ENCODE results near the gene DLST.

DLST gene

DNA sequence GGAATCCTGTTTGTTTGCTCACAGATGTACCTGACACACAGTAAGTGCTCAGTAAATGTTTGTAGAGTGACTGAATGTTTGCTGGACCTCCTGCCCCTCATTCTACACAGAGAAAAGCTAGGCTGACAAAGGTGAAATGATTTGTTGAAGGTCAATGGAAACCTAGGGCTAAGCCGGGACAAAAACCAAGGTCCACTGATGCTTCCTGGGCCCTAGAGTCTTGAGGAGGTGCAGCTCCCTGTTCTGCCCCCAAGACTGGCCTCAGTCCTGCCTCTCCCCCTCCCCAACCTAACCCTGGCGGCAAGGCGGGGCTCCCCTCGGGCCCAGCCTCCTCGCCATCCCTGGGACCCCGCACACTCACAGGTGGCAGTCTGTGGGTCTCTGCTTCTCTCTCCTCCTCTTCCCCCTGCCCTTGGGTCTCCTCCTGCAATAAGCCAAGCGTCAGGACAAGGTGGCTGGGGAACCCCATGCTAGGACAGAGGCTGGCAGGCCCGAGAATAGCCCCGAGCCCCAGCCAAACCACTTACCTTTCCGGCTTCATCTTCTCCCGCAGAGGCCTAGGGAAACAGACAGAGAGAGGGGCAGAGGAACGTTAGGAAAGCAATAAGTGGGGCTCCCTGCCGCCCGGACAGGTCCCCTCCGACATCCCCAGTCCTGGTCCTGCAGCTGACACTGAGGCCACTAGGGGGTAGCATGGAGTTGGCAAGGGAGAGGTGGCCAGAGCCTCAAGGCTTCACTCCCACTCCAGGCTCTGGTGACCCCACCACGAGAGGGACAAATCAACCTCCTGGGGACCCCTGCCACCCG, 64.3 kb downstream of the DLST start:
- Histone ChIP-seq H3K27me3 (replicated peaks; ENCODE audit: control insufficient read depth, insufficient read depth, low read length, poor library complexity, severe bottlenecking) (no peaks in the 10 kb centered on the region), H3K9me3 (ENCODE audit: control insufficient read depth, low read length) (no peaks in the 10 kb centered on the region), H3K27ac (ENCODE audit: insufficient read depth, low read length, poor library complexity, severe bottlenecking) (no peak overlapping the region), H3K4me3 (ENCODE audit: insufficient read depth, low read depth, low read length, poor library complexity, severe bottlenecking) (no peak overlapping the region), H3K36me3 (ENCODE audit: control insufficient read depth, insufficient read depth, low read length) (no peaks in the 10 kb centered on the region), H3K4me1 (ENCODE audit: control insufficient read depth, insufficient read depth, low read length, poor library complexity, severe bottlenecking) (peaks cover 24% of the 10 kb centered on the region)
- peak; percentile 36 to 58 (median 48) for DNase-seq

DNA sequence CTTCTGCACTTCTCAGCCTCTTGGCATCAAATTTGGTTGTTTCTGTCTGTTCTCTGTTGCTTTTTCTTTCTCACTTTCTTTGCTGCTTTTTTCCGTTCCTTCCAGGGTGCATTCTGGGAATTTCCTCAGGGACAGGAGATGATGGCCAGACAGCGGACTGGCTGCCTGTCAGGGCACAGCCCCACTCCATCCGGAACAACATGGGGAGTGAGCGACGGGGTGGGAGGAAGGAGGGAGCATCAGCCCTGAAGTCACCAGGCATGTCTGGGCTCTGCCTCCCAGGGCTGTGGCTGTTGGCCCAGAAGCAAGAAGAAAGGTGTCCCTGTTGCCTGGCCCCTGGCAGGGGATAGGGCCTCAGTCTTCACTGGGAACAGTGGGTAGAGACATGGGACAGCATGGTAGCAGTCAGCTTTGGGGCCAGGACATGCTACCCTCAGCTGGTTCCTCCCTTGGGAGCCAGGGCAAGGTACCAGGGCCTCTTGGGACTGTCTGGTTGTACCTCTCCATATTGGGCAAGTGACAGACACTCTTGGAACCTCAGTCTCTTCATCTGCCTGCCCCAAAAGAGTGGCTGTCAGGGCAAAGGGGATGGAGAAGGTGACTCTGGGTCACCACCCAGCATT, 65.1 kb downstream of the DLST start:
- no peak overlapping the region for H3K4me3 ChIP-seq (ENCODE audit: insufficient read depth, low read depth, low read length, poor library complexity, severe bottlenecking)
- H3K4me1 ChIP-seq (ENCODE audit: control insufficient read depth, insufficient read depth, low read length, poor library complexity, severe bottlenecking): peaks cover 17% of the 10 kb centered on the region
- no peak overlapping the region for H3K27ac ChIP-seq (ENCODE audit: insufficient read depth, low read length, poor library complexity, severe bottlenecking)
- no peaks in the 10 kb centered on the region for H3K9me3 ChIP-seq (ENCODE audit: control insufficient read depth, low read length)
- no peak for DNase-seq
- no peaks in the 10 kb centered on the region for H3K27me3 ChIP-seq (replicated peaks; ENCODE audit: control insufficient read depth, insufficient read depth, low read length, poor library complexity, severe bottlenecking)
- H3K36me3 ChIP-seq (ENCODE audit: control insufficient read depth, insufficient read depth, low read length): no peaks in the 10 kb centered on the region

DNA sequence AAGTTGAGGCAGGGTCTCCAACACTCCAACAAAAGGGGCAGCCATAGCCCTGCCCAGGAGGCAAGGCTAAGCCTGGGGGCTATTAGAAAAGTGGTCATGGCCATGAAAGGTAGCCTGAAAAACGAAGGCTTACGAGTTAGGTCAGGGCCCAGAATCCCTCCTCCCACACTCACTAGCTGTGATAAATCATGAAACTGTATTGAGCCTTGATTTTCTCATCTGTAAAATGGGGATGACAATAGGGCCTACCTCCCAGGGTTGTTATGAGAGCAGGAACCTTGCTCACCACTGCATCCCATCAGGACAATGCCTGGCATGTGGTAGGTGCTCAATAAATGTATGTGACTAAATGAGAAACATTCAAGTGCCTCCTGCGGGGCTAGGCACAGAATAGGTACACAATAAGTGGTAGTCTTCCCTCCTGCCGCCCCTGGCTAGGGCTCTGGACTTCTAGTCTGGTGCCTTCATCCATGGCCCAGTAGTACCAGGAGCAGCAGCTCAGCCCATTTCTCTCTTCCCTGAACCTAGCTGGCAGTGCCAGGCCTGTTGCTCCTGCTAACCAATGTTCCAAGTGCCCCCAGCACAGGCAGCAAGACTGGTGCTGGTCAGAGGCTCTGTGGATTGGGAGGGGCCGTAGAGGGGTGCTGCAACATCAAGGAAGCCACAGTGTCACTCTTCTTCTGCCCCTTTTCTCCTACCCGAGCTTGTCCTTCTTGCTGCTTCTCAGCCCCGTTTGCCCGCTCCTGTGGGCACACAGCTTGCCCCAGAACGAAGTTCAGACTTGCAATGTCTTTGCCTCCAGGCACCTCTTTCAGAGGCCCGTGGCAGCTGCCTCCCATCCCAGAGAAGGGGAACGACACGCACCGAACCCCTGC, 65.9 kb downstream of the DLST start:
- Histone ChIP-seq H3K27ac (ENCODE audit: insufficient read depth, low read length, poor library complexity, severe bottlenecking) (no peak overlapping the region), H3K36me3 (ENCODE audit: control insufficient read depth, insufficient read depth, low read length) (no peaks in the 10 kb centered on the region)
- DNase-seq: no peak

DNA sequence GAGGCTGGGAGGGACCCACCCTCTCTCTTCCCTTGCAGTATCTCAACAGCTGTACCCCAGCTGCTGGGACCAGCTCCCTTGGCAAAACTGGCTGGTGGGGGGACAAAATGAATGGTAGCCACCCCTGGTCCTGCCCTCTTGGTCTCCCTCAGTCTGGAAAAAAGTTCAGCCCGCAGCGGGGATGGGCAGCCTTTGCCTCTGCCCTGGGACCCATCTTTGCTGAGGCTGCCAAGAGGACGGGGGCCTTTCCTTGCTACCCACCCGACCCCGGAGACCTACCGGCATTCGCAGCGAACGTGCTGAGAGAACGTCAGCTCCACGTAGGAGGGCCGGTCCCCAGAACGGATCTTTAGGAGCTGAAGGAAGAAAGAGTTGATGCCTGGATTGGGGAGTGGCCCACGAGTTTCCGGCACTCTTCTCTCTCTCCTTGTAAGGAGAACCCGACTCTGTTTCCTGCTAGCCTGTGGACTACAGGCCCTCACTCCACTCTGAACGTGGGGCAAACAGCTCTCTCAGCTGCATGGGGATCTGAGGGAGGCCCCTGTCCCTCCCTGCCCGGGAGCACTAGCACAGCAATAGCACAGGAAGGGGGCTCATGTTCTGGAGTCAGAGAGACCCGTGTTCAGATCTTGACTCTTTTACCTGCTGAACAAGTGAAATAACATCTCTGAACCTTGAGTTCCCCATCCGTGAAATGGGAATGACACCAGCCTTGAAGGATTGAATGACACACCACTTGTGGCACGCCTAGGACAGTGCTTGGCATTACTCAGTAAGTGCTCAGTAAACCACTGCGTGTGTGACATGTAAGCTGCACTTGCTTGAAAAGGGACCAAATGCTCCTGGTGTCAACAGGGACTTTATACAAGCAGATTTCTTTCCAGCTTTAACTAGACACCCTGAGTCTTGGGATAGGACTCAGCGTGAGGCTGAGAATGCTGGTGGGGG, 66.8 kb downstream of the DLST start:
- no peak overlapping the region for H3K27ac ChIP-seq (ENCODE audit: insufficient read depth, low read length, poor library complexity, severe bottlenecking)

More for the DNA sequence above, 65.9 kb downstream of the DLST start:
- Histone ChIP-seq H3K4me1 (ENCODE audit: control insufficient read depth, insufficient read depth, low read length, poor library complexity, severe bottlenecking) (peaks cover 8% of the 10 kb centered on the region), H3K4me3 (ENCODE audit: insufficient read depth, low read depth, low read length, poor library complexity, severe bottlenecking) (no peak overlapping the region), H3K9me3 (ENCODE audit: control insufficient read depth, low read length) (no peaks in the 10 kb centered on the region), H3K27me3 (replicated peaks; ENCODE audit: control insufficient read depth, insufficient read depth, low read length, poor library complexity, severe bottlenecking) (no peaks in the 10 kb centered on the region)

DNA sequence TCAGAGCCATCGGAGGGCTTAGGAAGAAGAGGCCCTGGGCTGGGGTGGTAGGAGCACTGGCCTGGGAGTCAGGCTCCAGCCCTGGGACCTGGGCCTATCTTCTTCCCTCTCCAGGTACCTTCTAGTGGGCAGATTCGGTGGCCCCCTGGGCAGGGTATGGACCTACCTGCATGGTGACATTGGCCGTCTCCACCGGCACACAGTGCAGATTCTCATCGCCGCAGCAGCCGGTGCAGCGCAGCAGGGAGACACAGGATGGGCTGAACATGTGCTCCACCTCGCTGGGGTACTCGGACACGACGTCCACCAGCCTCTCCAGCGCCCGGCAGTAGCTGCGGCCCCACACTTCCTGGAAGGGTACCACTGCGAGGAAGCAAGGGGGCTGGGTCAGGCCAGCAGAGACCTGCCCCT, 67.5 kb downstream of the DLST start:
- H3K27ac ChIP-seq (ENCODE audit: insufficient read depth, low read length, poor library complexity, severe bottlenecking): no peak overlapping the region
- no peaks in the 10 kb centered on the region for H3K4me1 ChIP-seq (ENCODE audit: control insufficient read depth, insufficient read depth, low read length, poor library complexity, severe bottlenecking)
- no peaks in the 10 kb centered on the region for H3K36me3 ChIP-seq (ENCODE audit: control insufficient read depth, insufficient read depth, low read length)
- H3K9me3 ChIP-seq (ENCODE audit: control insufficient read depth, low read length): no peaks in the 10 kb centered on the region
- H3K4me3 ChIP-seq (ENCODE audit: insufficient read depth, low read depth, low read length, poor library complexity, severe bottlenecking): no peak overlapping the region
- no peaks in the 10 kb centered on the region for H3K27me3 ChIP-seq (replicated peaks; ENCODE audit: control insufficient read depth, insufficient read depth, low read length, poor library complexity, severe bottlenecking)
- DNase-seq: no peak

More for the DNA sequence above, 66.8 kb downstream of the DLST start:
- Histone ChIP-seq H3K9me3 (ENCODE audit: control insufficient read depth, low read length) (no peaks in the 10 kb centered on the region), H3K27me3 (replicated peaks; ENCODE audit: control insufficient read depth, insufficient read depth, low read length, poor library complexity, severe bottlenecking) (no peaks in the 10 kb centered on the region), H3K4me1 (ENCODE audit: control insufficient read depth, insufficient read depth, low read length, poor library complexity, severe bottlenecking) (no peaks in the 10 kb centered on the region), H3K4me3 (ENCODE audit: insufficient read depth, low read depth, low read length, poor library complexity, severe bottlenecking) (no peak overlapping the region), H3K36me3 (ENCODE audit: control insufficient read depth, insufficient read depth, low read length) (no peaks in the 10 kb centered on the region)
- DNase-seq: no peak

DNA sequence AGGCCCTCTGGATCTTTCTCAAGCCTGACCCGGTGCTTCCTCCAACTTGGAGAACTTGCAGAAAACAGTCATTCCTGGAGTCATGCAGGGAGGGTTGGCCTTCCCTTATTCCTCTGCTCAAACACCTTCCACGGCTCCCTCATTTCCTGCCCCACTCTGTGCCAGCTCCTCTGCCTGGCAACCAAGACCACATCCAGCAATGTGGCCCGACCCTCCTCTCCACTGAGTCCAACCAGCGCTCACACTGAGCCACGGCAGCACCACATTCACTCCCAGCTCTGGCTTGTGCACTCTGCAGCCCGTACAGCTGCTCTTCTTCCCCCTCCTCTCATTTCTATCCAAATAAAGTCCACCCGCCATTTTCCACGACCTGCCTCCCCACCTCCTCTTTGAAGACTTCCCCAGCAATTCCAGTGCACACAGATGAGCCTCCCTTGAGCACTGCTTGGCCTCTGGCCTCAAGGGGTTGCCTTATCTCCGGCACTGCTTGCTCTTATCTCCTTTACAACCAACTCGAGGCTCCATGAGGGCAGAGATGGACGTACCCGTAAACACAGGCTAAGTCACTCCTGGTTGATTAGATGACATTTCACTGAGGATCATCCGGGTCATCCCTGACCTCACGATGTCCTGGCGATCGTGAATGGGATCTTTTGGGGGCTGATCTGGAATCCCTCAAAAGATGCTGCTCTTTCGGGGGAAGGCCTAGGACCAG, 68.3 kb downstream of the DLST start:
- DNase-seq: no peak
- H3K4me3 ChIP-seq (ENCODE audit: insufficient read depth, low read depth, low read length, poor library complexity, severe bottlenecking): no peak overlapping the region
- H3K27me3 ChIP-seq (replicated peaks; ENCODE audit: control insufficient read depth, insufficient read depth, low read length, poor library complexity, severe bottlenecking): no peaks in the 10 kb centered on the region
- peaks cover 2% of the 10 kb centered on the region for H3K4me1 ChIP-seq (ENCODE audit: control insufficient read depth, insufficient read depth, low read length, poor library complexity, severe bottlenecking)
- no peaks in the 10 kb centered on the region for H3K36me3 ChIP-seq (ENCODE audit: control insufficient read depth, insufficient read depth, low read length)
- H3K27ac ChIP-seq (ENCODE audit: insufficient read depth, low read length, poor library complexity, severe bottlenecking): no peak overlapping the region
- H3K9me3 ChIP-seq (ENCODE audit: control insufficient read depth, low read length): no peaks in the 10 kb centered on the region

DNA sequence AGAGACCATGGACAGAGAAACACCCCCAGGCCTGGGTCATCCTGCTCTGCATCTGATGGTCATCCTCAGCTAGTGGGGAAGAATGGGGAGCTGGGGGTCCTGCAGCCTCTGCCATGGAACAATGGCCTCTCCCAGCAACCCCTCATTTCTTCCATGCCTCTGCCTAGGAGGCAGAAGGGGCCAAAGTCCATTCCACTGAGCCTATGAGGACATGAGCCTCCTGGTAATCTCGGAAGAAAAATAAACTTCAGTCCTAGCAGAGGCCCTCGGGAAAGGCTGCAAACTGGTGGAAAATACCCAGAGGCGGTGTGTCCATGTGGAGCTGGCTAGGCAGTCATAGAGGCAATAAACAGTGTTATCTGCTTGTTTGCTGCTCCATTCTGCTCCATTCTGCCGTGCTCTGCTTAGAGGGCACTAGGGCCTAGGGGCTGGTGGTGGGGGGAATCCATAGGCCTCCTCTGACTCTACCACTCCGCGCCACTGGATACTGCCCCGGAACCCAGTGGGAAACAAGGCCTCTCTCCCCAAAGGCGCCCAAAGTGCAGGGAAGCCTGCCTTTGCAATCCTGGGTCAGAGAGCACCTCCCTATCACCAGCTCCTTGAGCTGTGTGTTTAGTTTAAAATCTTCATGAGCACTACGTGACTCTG, 69.2 kb downstream of the DLST start:
- Histone ChIP-seq H3K4me3 (ENCODE audit: insufficient read depth, low read depth, low read length, poor library complexity, severe bottlenecking) (no peak overlapping the region), H3K27me3 (replicated peaks; ENCODE audit: control insufficient read depth, insufficient read depth, low read length, poor library complexity, severe bottlenecking) (no peaks in the 10 kb centered on the region), H3K27ac (ENCODE audit: insufficient read depth, low read length, poor library complexity, severe bottlenecking) (no peak overlapping the region), H3K36me3 (ENCODE audit: control insufficient read depth, insufficient read depth, low read length) (no peaks in the 10 kb centered on the region), H3K9me3 (ENCODE audit: control insufficient read depth, low read length) (no peaks in the 10 kb centered on the region), H3K4me1 (ENCODE audit: control insufficient read depth, insufficient read depth, low read length, poor library complexity, severe bottlenecking) (peaks cover 3% of the 10 kb centered on the region)
- no peak for DNase-seq

DNA sequence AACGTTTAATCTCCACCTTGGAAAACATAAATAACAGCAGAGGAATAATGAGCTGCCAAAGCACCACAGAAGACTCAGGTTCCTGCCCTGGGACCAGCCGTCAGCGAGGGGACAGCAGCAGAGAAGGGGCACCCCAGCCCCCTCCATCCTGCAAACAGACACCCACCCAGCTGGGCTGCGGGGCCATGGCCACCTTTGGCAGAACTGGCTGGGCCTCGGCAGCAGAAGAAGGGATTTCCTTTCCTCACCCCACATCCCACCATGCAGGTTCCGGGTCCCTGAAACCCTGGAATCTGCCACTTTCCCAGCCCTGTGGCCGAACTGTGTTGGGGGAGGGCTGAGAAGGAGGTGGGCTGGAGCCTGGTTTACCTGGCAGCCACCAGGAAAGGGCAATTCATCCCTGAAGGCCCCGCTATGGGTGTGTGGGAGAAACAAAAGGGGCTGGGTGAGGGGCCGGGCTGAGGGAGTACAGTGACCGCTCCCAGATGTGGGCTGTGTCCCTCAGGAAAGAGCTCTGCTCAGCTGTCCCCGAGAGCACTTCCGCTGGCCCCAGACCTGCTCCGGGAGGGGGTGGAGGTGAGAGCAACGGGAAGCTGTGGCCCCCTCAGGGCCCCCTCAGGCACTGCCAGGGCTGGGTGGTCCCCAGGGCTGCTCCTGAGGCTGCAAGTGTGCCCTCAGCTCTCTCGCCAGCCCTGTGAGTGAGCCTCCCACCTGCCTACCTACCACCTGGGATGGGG, 69.9 kb downstream of the DLST start:
- H3K4me1 ChIP-seq (ENCODE audit: control insufficient read depth, insufficient read depth, low read length, poor library complexity, severe bottlenecking): peaks cover 3% of the 10 kb centered on the region
- H3K27me3 ChIP-seq (replicated peaks; ENCODE audit: control insufficient read depth, insufficient read depth, low read length, poor library complexity, severe bottlenecking): no peaks in the 10 kb centered on the region
- no peak for DNase-seq
- H3K36me3 ChIP-seq (ENCODE audit: control insufficient read depth, insufficient read depth, low read length): no peaks in the 10 kb centered on the region
- no peaks in the 10 kb centered on the region for H3K9me3 ChIP-seq (ENCODE audit: control insufficient read depth, low read length)
- H3K27ac ChIP-seq (ENCODE audit: insufficient read depth, low read length, poor library complexity, severe bottlenecking): no peak overlapping the region
- H3K4me3 ChIP-seq (ENCODE audit: insufficient read depth, low read depth, low read length, poor library complexity, severe bottlenecking): no peak overlapping the region
